Spleen (tissue), 7 donors: ENCODE results near the gene TREML1.

Experiments used
- POLR2A ChIP-seq, 3 donors: fragments of 450-650 bp; IDR thresholded peaks; one replicate each; pipeline ENCODE4 v1.5.1; 2017; ENCODE audit warnings: antibody characterized with exemption in 3 of 3, mild to moderate bottlenecking in 1 of 3
- POLR2AphosphoS5 ChIP-seq, 3 donors: sonication (generic); formaldehyde crosslinking; IDR thresholded peaks; one replicate each; pipeline ENCODE4 v1.5.1; 2017; ENCODE audit warnings: antibody characterized with exemption in 3 of 3
- TF ChIP-seq, protein P1 (sequence below), 11 experiments: fragments of 200-600 bp in 7 of 11; fragments of 450-650 bp in 4 of 11; sonication (generic) in 4 of 11; IDR thresholded peaks in 8 of 11; conservative IDR thresholded peaks in 3 of 11; 1 replicate in 7 of 11; 2 replicates in 4 of 11; pipeline versions ENCODE4 v1.4.0 to v1.8.0; 2016 to 2021; ENCODE audit warnings: antibody characterized with exemption in 11 of 11, inconsistent platforms in 4 of 11, mild to moderate bottlenecking in 1 of 11
- donor health status: DM: no; HTN: no; CAD: no; lungs with moderate emphysema.
- donor health status: DM: no; HTN: no; CAD: no.
- donor health status: DM: no; HTN: no; CAD: no.

GRCh38 chr6:41191569-41191968 lies 37.4 kb upstream of the TREML1 start:
- TF ChIP-seq, protein P1, sequence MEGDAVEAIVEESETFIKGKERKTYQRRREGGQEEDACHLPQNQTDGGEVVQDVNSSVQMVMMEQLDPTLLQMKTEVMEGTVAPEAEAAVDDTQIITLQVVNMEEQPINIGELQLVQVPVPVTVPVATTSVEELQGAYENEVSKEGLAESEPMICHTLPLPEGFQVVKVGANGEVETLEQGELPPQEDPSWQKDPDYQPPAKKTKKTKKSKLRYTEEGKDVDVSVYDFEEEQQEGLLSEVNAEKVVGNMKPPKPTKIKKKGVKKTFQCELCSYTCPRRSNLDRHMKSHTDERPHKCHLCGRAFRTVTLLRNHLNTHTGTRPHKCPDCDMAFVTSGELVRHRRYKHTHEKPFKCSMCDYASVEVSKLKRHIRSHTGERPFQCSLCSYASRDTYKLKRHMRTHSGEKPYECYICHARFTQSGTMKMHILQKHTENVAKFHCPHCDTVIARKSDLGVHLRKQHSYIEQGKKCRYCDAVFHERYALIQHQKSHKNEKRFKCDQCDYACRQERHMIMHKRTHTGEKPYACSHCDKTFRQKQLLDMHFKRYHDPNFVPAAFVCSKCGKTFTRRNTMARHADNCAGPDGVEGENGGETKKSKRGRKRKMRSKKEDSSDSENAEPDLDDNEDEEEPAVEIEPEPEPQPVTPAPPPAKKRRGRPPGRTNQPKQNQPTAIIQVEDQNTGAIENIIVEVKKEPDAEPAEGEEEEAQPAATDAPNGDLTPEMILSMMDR (IDR thresholded peaks at IDR 0.05 in 8 of 11, conservative IDR thresholded peaks at IDR 0.05 in 3 of 11) = peak in 10 of 11 experiments; percentile 6 to 77 (median 36)
- TF ChIP-seq POLR2A (IDR thresholded peaks at IDR 0.05) (no peak), POLR2AphosphoS5 (IDR thresholded peaks at IDR 0.05) (peak in 2 of 3 donors; percentile 8 to 66)
